ENCODE data around the gene UGT1A7.

The UGT1A7 gene

DNA sequence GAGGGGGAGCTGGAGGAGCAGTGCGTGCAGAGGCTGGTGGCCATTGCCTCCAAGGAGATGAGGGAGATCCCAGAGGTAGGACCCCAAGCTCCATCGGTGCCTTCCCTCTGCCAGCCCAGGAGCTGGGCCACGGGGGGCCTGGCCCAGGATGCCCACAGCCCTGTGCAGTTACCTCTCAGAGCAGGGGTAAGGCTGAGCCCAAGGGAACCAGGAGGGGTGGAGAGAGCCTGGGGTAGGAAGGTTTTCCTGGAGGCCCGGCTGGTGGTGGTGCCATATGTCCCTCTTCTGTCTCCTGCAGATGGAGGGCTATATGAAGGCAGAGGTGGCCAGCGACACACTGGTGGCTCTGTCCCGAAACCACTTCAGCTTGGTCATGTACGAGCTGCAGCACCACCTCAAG, 107.9 kb downstream of the UGT1A7 start:
- no peak for DNase-seq
- in situ Hi-C loops (cut with MboI; ENCODE audit: low pct_unique_long_range_greater_than_20kb, low sequenced_read_pairs), result no loop called here

- no peak for DNase-seq
- in situ Hi-C loops (cut with MboI; ENCODE audit: low pct_unique_long_range_greater_than_20kb, low sequenced_read_pairs), result no loop called here
Measured at GRCh38 chr2:233791151-233791882, 109.6 kb downstream of the UGT1A7 start.

DNA sequence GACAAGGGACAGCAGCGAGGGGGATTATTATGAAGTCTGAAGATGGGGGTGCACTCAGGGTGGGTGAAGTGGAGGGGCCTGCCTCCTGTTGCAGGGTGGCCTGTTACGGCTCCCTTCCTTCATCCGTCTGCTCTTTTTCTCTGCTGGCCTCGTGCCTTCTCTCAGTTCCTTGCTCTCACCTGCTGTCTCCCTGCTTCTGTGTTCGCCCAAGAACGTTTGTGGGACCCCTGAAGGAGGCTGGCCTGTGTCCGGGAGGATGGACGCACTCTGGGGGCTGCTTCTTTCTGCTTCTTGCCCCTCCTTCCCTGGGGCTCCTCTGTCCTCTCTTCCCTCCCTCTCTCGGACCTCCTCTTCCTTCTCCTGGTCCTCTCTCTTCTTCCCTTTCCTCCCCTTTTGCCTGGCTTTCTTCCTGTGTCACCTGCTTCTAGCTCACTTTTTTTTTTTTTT, 110.2 kb downstream of the UGT1A7 start:
- in situ Hi-C loops (cut with MboI; ENCODE audit: low pct_unique_long_range_greater_than_20kb, low sequenced_read_pairs), result no loop called here
- DNase-seq, result no peak

DNA sequence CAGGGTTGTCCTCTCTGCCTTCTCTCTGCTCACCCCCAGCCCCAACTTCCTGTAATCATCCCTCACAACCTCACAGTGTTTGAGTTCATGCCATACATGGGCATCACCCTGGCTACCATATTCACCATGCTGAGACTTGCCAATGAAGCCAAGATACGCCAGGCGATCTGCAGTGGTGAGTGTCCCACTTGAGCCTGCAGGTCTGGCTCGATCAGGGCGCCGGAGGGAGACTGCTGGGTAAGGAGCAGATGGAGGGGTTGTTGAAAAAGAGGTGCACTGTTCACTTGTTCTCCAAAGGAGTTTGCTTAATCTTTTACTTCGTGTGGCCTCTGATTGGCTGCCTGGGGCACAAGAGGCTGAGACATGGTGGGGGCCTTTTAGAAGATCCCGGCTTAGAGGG, 111.0 kb downstream of the UGT1A7 start:
- no peak for DNase-seq
- in situ Hi-C loops (cut with MboI; ENCODE audit: low pct_unique_long_range_greater_than_20kb, low sequenced_read_pairs), result no loop called here

- in situ Hi-C loops (cut with MboI; ENCODE audit: low pct_unique_long_range_greater_than_20kb, low sequenced_read_pairs), result no loop called here
- no peak for DNase-seq
Measured at GRCh38 chr2:233793465-233794127, 111.9 kb downstream of the UGT1A7 start.

GRCh38 chr2:233794128-233794658, 112.5 kb downstream of the UGT1A7 start:
- in situ Hi-C loops (cut with MboI; ENCODE audit: low pct_unique_long_range_greater_than_20kb, low sequenced_read_pairs), result no loop called here

DNA sequence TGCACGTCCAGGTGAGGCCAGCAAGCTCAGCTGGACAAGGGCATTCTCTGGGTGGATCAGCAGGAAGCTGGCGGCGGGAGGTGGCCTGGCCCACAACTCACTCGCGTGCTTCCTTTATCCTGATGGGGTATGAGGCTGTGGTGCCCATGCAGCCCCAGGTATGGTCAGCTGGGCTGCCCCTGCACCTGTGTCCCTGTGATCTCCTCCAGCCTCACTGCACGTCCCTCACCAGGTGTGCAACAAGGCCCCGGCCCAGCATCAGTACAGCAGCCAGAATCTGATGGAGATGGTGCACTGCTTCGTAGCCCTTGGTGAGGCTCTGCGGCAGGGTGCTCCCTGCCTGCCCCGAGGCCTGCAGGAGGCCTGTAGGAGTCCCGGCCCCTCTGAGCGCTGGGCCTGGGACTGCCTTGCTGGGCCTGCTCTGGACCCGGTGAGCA, 114.1 kb downstream of the UGT1A7 start:
- in situ Hi-C loops (cut with MboI; ENCODE audit: low pct_unique_long_range_greater_than_20kb, low sequenced_read_pairs), result no loop called here
- no peak for DNase-seq

More at GRCh38 chr2:233794128-233794658, 112.5 kb downstream of the UGT1A7 start:
- DNase-seq, result no peak

- DNase-seq, result no peak
- in situ Hi-C loops (cut with MboI; ENCODE audit: low pct_unique_long_range_greater_than_20kb, low sequenced_read_pairs), result no loop called here
Measured at GRCh38 chr2:233796254-233796653, 114.6 kb downstream of the UGT1A7 start.

GRCh38 chr2:233798335-233799086, 116.8 kb downstream of the UGT1A7 start:
- in situ Hi-C loops (cut with MboI; ENCODE audit: low pct_unique_long_range_greater_than_20kb, low sequenced_read_pairs), result no loop called here
- DNase-seq, result no peak

- DNase-seq, result no peak
- in situ Hi-C loops (cut with MboI; ENCODE audit: low pct_unique_long_range_greater_than_20kb, low sequenced_read_pairs), result no loop called here
Measured at GRCh38 chr2:233799087-233799665, 117.5 kb downstream of the UGT1A7 start.

GRCh38 chr2:233799716-233800115, 118.0 kb downstream of the UGT1A7 start:
- DNase-seq, result no peak
- in situ Hi-C loops (cut with MboI; ENCODE audit: low pct_unique_long_range_greater_than_20kb, low sequenced_read_pairs), result no loop called here

GRCh38 chr2:233800208-233800607, 118.5 kb downstream of the UGT1A7 start:
- in situ Hi-C loops (cut with MboI; ENCODE audit: low pct_unique_long_range_greater_than_20kb, low sequenced_read_pairs), result no loop called here
- DNase-seq, result no peak

DNA sequence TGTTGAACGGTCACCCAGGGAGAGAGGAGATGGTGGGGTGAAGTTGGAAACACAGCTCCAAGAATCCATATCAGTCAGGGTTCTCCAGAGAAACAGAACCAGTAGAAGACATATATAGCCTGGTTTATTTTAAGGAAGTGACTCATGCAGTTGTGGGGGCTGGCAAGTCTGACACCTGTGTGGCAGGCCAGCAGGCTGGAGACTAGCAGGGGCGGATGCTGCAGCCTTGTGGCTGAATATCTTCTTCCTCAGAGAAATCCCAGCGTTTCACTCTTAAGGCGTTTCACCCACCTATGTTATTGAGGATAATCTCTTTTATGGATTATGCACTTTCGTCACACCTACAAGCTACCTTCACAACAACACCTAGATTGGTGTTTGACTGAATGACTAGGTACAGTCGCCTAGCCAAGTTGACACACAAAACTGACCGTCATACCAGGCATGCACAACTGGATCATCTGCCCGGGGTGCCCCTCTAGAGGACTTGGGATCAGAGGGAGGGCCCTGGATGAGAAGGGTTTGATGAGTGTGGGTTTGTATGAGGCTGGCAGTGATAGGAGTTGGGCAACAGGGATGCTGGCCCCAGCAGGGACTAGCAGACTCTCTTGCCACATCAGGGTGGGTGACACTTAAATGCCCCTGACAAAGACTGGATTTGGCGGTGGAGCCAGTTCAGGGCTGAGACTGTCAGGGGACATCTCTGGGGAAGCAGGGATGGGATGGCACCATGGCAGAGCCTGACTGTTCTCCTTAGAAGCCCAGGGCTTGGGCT, 119.8 kb downstream of the UGT1A7 start:
- in situ Hi-C loops (cut with MboI; ENCODE audit: low pct_unique_long_range_greater_than_20kb, low sequenced_read_pairs), result no loop called here
- peak; percentile 11 for DNase-seq

DNA sequence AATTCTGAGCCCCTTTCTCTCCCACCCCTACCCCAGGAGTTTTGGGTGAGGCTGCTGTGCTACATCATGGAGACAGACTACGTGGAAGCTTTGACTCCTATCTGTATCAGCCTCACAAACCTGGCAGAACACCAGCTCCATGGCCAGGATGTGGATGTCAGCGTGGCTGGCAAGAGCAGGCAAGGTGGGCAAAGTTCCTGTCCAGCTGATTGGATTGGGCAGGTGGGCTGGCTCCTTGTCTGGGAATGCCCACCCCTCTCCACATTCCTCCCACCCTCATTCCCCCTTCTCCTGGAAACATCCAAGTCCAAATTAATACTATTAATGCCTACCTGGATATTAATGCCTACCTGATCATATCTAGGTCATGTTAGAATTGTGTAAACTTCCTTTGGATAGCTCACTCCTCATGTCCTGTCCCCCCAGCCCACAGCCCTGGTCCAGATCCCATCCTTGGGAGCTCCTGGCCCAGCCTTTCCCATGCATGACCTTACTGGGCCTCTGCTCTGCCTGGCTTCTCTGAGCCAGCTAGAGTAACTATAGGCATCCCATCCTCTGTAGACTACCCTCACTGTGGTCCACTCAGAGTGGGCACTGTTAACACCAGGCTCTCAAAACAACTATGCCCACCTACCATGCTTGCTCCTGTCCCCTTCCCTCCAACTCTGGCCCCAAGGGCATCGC, 120.6 kb downstream of the UGT1A7 start:
- in situ Hi-C loops (cut with MboI; ENCODE audit: low pct_unique_long_range_greater_than_20kb, low sequenced_read_pairs), result no loop called here

DNA sequence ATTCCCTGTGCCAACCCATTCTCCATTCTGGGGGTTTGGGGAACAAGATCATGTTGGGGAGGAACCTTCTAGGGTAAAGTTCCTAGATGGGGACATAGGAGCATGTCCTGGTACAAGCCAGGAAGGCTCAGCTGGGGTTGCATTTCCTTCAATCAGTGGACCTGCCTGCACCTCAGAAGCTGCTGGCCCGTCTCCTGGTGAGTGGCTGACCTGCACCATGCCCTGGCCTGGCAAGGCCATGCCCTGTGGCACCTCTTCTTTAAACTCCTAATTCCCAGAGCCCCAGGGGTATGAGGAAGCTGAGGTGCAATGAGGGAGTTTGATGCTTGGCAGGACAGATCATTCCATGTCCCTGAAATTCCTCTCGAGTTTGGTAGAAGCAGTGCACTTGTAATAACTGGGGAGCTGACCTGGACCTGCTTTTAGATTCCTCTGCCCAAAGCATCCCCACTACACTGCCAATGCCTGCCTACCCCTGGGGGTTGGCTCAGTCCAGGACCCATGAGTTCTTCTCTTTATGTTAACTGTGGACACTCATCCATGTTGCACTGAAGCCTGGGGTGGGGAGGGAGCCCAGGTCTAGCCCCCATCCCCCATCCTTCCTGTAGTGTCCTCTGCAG, 121.7 kb downstream of the UGT1A7 start:
- in situ Hi-C loops (cut with MboI; ENCODE audit: low pct_unique_long_range_greater_than_20kb, low sequenced_read_pairs), result no loop called here
- no peak for DNase-seq

More for the DNA sequence above, 120.6 kb downstream of the UGT1A7 start:
- no peak for DNase-seq

DNA sequence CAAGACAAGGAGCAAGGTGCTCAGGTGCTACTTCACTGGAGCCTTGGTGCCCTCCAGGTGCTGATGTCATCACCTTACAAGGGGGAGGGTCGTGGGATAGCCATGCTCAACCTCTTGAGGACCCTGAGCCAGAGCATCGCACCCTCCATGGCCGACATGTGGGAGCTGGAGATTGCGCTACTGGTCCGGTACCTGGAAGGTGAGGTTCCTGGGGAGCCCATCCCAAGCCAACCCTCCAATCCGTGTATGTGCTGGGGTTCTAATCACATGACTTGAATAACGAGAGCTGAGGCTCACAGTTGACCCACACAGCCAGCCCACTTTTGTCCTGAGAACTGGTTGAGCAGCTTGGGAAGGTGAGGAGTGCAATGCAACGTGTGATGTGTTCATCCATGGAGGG, 122.3 kb downstream of the UGT1A7 start:
- in situ Hi-C loops (cut with MboI; ENCODE audit: low pct_unique_long_range_greater_than_20kb, low sequenced_read_pairs), result no loop called here
- DNase-seq, result no peak

GRCh38 chr2:233807215-233807865, 125.6 kb downstream of the UGT1A7 start:
- in situ Hi-C loops (cut with MboI; ENCODE audit: low pct_unique_long_range_greater_than_20kb, low sequenced_read_pairs), result no loop called here
- no peak for DNase-seq
